Lower leg skin (tissue), 3 donors: ENCODE results near the gene KIF26B.

Experiments
- CTCF ChIP-seq, 3 donors: fragments of 450-650 bp; IDR thresholded peaks; one replicate each; pipeline ENCODE4 v1.5.1; 2016; ENCODE audit warnings: antibody characterized with exemption in 3 of 3, mild to moderate bottlenecking in 3 of 3, moderate library complexity in 2 of 3
- POLR2A ChIP-seq, 2 donors: fragments of 450-650 bp; IDR thresholded peaks; one replicate each; pipeline ENCODE4 v1.6.1; 2016 to 2017; ENCODE audit warnings: antibody characterized with exemption in 2 of 2, mild to moderate bottlenecking in 1 of 2, moderate library complexity in 1 of 2

DNA sequence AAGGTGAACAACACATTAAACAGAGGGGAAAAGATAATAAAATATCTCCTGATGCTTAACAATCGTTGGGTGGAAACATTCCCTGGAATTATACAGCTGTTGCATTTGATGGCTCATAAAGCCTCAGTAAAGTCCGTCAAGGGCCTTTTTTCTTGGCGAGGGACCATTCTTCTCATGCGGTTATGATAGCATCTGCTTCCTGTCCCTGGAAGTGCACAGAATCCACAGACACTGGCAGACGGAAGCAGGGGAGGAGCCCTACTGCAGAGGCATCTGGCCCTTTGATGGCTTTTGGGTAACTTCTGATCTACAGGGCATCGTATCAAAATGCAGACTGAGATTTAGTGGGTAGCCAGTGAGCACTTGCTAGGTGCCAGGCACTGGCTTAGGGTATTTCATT is 286.9 kb downstream of the KIF26B start:
- no peak for TF ChIP-seq CTCF (IDR thresholded peaks at IDR 0.05)
- no peak for TF ChIP-seq POLR2A (IDR thresholded peaks at IDR 0.05)
